Measurements from ENCODE around the gene METTL22.

- TF ChIP-seq, protein P1, sequence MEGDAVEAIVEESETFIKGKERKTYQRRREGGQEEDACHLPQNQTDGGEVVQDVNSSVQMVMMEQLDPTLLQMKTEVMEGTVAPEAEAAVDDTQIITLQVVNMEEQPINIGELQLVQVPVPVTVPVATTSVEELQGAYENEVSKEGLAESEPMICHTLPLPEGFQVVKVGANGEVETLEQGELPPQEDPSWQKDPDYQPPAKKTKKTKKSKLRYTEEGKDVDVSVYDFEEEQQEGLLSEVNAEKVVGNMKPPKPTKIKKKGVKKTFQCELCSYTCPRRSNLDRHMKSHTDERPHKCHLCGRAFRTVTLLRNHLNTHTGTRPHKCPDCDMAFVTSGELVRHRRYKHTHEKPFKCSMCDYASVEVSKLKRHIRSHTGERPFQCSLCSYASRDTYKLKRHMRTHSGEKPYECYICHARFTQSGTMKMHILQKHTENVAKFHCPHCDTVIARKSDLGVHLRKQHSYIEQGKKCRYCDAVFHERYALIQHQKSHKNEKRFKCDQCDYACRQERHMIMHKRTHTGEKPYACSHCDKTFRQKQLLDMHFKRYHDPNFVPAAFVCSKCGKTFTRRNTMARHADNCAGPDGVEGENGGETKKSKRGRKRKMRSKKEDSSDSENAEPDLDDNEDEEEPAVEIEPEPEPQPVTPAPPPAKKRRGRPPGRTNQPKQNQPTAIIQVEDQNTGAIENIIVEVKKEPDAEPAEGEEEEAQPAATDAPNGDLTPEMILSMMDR (IDR thresholded peaks at IDR 0.05): no peak
- no peak for TF ChIP-seq POLR2A (IDR thresholded peaks at IDR 0.05)
These were observed 49.2 kb upstream of the METTL22 start for GRCh38 chr16:8572063-8572918.

Measured in adrenal gland (tissue), 5 donors.